AG08396 (cell line): ENCODE data around the gene C14orf119.

Experiments
- DNase-seq: peaks from one replicate; pipeline ENCODE4 v3.0.0; 2012; ENCODE audit warnings: low spot score, mixed read lengths

Gene C14orf119

DNA sequence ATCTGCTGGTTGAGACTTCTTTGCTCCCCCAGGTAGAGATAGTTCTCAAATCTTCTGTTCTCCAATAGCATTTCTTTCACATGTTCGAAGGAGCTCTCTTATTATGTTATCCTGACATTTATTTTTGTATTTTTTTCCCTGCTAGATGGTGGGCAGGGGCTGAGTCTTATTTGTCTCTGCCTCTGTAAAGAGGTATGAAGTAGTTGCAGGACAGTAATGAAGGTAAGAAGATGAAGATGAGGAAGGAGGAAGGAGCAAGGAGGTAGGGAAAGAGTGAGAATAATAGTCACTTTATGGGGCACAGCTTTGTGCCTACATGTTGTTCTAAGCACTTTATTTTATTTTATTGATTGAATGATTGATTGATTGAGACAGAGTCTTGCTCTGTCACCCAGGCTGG is 14.5 kb downstream of the C14orf119 start:
- no peak for DNase-seq

DNA sequence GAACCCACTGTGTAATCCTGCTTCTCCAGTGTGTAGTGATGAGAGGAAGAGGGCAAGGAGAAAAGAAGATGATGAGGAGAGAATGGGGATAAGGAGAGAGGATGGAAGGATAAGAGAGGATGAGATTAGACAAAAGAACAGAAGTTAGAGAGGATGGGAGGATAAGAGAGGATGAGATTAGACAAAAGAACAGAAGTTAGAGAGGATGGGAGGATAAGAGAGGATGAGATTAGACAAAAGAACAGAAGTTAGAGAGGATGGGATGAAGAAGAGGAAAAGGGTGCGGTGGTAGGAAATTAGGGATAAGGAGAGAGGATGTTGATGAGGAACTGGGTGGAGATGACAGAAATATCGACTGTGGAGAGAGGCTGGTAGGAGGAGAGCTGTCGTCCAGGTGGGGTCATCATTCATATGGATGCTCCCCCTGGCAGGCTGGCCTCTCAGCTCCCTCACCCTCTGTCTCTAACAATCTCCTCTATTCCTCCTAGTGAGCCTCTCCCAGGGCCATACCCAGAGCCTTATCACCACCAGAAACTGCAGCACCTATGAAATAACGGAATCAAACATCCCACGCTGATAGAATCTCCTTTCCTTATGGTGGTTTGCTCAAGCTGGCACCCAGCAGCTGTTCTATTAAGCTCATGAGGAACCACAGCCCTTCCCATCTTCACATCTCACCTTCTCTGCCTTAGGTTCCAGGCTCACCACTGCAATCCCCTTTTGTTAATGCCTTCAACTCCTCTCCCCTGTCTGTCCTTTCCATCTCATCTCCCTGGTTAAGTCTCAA is 15.5 kb downstream of the C14orf119 start:
- DNase-seq: no peak

DNA sequence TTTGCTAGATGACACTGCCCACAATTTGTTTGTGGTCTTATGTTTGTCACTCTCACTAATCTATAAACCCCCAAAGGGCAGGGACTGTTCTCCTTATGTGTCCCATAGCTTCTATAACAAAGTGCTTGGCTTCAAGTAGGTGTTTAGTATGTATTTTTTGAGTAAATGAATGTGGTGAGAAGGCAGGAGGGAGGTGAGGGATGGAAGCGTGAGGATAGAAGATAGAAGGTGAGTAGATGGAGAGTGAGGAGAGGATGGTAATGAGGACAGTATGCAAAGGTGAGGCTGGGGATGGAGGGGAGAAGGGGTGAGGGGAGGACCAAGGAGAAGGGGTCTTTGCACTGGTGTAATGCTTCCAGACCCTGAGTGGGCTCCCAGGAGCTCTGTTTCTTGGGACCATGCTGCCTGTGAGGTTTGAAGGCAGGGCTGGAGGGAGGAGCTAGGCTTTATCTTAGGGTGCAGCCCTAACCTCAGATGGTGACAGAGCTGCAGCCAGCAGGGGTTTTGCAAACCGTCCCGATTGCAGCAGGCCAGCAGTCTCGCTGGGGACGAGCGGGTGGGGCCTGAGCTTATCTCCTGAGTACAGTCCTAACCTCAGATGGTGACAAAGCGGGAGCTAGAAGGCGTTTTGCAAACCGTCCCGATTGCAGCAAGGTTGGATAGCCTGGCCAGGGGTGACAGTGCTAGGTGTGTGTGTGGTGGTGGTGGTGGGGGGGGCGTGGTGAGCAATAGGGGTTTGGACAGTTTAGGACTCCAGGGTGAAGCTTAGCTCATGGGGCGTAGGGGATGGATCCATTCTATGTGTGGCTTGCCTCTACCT is 17.3 kb downstream of the C14orf119 start:
- DNase-seq: no peak

DNA sequence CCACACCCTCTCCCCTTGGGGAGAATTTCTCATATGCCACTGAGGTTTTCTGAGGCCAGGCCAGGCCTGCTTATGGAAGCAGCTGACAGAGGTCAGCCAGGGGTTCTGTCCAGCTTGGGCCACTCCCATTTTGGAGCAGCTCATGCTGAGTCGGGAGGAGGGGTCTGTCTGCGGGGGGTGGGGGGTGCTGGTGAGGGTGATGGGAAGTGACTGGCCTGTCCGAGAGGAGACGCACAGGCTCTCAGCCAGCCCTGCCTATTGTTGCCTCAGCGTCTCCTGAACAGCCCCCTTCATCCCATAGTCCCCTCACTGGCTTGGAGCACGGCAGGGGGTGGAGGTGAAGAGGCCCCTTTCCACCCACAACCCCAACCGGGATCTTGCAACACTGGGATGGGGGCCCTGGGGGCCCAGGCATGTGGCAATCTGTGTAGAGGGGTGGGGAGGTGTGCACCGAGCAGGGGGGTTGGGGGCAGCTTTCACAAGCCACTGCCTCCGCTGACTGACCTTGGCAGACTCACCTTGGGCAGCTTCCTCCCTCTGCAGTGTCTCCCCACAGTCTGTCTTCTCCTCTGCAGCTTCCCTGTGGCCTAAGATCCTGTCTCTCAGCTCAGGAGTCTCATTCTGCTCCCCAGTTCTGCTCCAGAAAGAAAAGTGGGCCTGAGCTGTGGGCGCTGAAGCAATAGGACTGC is 18.3 kb downstream of the C14orf119 start:
- no peak for DNase-seq

DNA sequence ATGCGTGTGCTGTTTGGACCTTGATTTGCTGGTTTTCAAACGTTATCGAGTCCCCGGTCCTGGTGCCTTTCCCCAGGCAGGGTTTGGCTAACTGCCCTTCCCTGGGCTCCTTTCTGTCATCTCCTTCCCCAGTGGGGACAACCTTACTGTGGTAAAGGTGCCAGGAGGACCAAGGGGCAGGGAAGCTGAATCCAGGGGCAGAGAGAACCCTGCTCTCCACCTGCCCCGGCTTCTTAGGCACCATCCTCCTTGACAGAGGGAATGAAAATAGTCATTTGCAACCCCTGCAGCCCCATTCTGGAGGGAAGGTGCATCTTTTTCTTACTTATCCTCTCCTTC is 18.8 kb downstream of the C14orf119 start:
- no peak for DNase-seq

DNA sequence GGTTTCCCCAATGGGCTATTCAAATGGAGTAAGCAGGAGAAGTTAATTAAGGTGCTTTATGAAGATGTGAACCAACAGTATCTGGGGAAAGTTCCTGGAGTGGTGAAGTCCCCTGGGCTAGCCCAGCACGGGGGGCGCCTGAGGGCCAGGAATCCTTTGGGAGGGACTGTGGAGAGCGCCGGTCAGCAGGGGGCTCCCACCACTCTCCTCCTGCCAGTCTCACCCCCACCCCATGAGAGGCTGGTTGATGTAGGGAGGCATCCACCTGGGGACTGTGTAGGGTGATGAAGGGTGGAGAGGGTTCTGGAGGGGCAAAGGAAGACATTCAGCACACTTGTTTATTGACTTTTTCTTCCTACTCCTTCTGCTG is 19.3 kb downstream of the C14orf119 start:
- DNase-seq: no peak

DNA sequence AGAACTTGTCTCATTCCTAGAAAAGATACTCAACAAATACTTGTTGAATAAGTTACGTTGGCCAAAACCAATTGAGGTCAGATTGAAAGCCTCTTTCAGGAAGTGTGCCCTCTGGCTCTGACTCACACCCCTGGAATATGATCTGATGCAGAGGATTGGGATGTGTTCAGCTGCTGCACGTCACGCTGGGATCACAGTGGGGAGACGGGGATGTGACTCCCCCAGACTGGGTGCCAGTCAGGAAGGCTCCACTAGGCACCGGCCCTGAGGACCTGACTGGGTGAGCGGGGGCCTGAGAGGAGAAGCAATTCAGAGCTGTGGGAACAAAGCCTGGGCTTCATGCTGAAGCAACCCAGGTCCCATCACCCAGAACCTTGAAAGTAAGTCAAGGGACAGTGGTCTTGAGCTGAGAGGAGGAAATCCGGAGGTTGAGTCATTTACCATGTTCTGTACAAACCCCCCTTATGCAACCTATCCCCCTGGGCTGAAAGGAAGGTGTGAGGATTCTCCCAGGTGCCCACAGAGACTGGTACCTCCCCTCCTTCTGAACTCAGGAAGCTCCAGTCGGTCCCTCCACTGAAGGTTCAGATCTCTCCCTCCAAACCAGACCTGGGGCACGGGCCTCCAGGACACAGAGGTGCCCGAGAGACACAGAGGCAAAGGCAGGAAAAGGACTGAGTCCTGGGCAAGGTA is 19.9 kb downstream of the C14orf119 start:
- peak; percentile 96 for DNase-seq

DNA sequence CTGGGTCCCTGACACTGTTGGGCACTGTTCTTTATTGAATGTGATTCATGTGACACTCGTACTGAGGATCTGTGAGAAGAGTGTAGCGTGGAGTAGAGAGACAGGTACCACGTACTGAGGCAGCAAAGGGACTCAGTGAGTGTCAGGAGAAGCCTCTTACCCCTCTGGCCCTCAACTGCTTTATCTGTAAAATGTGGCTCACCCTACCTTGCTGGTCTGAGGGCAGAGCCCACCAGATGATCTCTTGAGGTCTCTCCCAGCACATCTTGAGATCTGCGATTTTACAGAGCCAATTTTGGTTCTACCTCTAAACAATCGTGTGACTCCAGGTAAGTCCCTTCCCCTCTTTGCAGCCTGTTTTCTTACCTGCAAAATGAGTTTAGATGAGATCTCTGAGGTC is 20.6 kb downstream of the C14orf119 start:
- DNase-seq: no peak

DNA sequence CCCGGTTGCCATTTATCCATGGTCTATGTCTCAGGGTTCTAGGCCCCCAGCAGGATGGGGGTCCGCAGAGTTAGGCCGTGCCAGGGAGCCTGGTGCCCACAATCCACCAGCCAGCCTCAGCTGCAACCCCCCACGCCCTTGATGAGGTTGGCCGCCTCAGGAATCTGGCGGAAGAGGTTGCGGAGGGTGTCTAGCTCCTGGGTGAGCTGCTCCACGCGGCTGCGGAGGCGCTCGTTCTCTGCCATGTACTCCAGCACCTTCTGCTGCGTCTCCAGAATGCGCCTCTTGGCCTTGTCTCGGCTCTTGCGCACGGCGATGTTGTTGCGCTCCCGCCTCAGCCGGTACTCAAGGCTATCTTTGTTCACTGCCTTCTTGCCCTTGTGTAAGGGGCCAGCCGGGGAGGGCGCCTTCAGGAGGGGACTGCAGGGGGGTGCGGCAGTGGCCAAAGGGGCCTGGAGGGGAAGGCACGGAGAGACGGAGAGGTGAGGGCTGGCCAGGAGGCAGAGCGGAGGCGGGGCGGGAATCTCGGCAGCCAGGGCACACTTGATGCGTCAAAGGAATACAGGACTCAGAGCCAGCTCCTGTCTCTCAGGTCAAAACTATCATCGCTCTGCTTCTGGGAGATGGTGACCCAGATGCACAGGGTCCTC is 22.2 kb downstream of the C14orf119 start:
- no peak for DNase-seq

DNA sequence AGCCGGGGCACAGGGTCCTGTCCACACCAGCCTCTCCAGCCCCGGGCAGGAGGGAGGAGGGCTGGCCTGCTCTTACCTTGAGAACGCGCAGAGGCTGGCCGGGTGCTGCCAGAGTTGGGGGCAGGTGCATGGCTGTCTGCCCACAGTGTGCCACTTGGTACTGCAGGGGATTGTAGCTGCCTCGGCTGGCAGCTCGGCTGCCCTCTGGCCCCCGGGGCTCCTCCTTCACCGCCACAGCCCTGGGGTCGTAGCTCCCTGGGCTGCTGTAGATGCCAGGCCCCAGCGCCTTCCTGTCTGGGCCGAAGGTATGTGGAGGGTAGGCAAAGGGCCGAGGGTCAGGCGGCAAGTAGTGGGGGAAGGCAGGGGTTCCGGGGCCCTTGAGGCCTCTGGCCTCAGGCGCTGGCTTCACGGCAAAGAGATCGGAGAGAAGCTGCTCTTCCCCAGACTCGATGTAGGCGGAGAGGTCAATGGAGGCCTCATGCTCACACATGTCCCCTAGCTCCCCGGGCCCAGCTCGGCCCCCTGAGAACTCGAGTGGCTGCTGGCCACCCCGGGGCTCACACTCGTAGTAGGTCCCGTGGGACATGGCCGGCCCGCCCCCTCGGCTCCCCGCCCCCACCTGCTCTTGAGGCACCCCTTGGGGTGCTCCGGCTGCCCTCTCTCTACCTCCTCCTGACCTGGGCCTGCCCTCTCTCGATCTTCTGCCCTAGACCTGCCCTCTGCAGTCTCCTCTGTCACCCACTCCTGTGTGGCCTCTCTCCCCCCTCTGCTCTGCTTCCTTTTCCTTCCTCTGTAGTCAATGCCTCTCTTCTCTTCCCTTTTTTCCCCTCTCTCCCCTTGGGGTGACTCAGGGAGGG is 23.4 kb downstream of the C14orf119 start, which contains the start of gene CEBPE:
Gene CEBPE (minus strand): TSS at position 750 of the 857 bp plus-strand sequence. CDS start 164 bp downstream, at position 586.
- DNase-seq: no peak

DNA sequence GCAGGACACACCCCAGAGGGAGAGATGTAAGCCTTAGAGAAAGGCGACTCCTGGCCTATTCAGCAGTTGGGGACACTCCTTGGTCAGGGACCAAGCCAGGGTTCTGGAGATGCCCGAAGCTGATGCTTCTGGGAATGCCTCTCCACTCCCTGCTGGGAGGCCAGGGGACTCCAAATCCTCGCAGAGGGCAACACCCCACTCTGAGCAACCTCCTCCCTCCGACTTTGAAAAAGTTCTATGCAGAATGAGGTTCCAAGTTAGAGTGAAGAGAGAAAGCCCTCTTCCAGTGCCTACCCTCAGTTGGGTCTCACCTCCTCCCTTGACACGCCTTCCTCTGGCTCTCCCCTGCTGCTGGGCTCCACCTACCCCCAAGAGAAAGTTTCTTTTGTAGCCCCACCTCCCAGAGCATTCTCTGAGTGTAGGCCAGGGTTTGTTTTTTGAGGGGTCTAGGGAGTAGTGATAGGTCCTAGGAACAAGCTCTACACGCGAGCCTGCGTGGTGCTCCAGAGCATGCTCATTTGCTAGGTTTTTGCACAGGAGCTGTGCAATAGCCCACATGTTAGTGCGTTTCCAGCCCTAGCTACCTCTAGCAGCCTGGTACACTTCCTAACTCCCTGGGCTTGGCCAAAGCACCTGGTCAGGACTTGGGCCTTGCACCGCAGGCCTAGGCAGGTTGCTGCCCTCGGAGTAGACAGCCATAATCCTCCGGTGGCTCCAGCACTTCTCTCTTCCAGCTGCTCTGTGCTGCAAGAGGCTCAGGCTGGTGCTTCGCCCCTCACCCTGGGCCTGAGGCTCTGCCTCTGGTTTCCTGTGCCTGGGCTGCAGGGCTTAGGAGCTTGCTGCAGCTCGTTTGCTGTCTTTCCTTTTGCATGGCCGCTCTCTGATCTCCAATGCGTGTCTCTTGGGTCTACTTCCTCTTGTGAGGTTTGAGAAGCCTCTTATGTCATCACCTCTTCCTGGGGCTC is 24.3 kb downstream of the C14orf119 start:
- DNase-seq: no peak

DNA sequence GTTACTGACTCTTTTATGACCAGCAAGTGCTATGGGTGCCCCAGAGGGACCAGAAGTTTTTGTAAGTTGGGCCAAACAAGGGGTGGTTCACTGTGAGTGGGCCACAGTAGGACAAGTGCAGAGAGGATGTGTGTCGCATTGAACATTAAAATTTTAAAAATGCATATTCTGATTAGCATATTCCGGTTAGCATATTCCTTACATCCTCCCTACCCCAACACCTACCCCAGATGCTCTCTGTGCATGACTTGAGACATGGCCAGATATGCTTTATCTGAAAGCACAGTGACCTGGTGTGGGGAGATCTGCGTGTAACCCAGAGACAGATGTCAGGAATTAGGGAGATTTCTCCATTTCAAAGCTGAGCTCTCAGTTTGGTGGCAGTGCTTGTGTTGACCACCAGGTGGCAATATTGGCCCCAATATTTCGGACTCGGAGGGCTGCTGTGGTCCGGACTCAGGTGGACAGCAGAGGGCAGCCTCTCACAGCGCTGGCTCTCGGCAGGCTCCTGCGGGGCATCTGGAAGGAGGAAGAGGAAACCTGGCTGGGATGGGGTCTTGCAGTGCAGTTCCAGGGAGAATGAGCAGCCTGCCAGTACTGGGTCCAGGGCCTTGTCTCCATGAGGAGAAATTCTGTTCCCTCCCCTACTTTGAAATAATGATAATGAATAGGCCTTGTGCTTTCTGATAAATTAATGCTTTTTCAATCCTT is 25.4 kb downstream of the C14orf119 start:
- peak; percentile 89 for DNase-seq

DNA sequence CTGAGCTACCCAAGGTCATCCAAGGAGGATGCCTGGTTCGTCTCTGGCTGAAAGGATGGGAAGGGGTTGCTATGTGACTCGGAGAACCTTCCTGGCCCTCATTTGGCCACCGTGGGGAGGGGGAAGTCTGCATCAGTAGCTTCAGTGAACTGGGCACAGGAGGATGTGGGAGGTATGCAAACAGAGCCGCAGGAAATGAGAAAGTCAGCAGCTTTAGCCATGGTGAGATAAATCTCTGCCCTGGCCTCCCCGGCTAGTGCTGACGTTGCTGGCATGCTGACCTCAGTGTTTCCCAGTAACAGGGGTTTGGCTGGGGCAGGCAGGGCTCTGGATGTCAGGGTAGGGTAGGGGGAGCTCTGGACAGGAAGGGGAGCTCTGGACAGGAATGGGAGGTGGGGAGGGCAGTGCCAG is 26.1 kb downstream of the C14orf119 start:
- peak; percentile 43 for DNase-seq

DNA sequence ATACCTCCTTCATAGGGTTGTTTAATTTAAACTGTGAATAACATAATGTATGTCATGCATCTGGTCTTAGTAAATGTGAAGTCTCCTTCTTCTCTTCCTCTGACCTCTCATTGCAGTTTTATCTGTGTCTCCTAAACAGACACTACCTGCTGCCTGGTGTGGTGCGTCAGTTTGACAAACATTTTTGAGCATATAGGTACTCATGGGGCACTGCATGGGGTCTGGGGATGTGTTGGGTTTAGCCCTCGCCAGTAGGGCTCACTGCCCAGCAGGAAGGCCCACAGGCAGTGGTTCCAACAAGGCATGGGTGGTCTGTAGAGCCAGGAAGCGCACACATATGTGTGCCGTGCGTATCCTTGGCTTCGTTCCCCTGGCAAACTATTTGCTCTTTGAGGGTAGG is 26.8 kb downstream of the C14orf119 start:
- no peak for DNase-seq

DNA sequence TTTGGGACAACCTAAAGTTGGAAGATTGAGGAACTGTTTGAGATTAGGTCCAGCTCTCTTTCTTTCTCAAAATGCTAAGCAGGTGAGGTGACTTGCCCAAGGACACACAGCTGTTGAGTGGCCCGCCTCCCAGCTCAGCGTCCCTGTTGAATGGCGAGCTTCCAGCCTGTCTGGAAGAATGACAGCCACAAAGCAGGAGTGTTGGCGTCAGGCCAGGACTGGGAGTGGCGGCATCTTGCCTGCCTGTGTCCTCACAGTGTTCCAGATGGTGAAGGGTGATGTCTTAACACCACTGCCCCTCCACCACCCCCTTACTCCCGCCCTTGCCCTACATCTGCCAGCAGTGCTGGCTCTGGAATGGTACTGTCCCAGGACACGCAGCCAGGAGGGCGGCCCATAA is 28.1 kb downstream of the C14orf119 start:
- no peak for DNase-seq

DNA sequence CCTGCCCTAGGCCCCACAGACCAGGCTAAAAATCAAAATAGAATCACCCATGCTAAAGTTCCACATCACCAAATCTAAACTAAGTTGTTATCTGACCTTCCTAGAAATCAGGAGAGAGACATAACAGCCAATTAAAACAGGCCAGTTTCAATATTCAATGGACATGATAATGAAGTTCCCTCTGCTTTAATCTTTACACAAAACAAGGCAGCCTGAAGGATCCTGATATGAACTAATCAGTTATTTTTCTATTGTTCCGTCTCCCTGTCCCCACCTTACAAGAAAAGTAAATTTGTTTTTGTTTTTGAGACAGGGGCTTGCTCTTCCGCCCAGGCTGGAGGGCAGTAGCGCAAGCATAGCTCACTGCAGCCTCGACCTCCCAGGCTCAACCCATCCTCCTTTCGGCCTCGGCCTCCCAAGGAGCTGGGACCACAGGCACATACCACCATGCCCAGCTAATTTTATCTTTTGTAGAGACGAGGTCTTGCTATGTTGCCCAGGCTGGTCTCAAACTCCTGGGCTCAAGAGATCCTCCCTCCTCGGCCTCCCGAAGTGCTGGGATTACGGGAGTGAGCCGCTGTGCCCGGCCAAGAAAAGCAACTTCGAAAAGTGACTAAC is 29.1 kb downstream of the C14orf119 start:
- DNase-seq: no peak

DNA sequence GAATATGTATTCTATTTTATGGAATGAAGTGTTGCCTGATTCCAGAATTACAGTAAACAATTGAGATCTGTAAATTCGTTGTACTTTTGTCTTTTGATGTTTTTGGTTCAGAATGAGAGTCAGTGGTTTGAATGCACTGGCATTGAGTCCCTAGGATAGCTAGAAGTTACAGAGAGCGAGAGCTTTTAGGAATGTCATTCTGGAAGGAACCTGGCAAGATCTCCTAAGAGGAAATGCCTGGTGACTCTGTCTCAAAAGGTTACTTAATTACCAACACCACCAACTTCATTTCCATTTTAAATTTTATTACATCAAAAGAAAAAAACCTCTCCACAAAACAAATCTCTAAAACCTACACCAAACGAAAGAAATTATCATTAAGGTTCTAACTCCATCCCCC is 29.7 kb downstream of the C14orf119 start:
- no peak for DNase-seq

DNA sequence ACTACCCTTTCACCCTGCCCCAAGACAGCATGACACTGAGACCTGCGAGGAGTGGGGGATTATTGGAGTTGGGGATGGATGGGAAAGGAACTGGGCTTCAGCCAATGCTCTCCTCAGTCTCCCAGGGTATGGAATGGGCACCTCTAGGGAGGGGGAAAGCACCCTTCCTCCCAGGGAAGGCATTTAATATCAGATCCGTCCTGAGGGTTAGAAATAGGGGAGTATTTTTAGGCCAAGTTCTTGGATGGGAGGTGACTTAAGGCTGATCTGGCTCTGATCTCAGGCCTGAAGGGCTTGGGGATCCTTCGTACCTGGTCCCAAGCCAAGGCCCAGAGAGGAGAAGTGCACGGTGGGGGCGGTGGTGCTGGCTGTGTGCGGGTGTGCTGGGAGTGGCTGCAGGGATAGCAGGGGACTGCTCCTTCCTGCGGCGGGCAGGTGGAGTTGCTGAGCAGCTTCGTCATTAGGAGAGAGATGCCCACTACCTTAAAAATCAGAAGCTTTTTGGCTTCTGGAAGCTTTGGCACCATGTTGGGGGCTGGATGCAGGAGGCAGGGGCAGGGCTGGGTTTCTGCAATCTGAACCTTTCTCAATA is 30.7 kb downstream of the C14orf119 start:
- DNase-seq: no peak
